Measurements from ENCODE around the gene PCOLCE2.

PCOLCE2 gene

DNA sequence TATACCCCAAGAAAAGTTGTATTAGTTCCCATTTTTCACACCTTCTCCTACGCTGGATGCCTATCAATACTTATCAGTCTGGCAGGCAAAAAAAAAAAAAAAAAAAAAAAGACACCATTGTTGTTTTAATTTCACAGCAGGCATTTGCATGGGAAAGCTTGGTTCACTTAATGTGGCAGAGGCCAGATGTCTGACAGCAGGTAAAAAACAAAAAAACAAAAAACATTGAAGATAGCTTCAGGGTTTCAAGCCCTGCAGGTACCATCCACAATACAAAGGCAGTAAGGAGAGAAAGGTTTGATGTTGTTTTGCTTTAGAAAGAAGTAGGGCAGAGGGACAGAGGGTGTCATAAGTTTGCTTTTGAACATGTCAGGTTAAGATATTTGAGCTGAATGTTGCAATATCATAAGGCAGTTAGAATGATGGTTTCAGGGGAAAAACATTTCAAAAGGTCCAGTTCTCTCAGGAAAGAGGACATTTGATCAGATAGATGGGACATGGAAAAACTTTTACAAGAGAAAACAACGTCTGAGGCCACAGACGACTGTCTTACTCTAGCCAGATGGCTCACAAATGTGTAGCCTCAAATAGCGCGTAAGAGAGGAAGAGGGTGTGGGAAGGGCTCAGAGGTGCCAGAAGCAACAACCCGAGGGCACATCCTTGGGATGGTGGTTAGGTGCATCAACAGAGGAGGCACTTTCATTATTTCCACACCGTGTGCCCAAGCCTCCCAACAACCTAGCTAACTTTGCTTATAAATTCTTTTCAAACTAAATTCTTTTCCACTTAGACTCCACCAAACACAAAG, 25.7 kb downstream of the PCOLCE2 start:
- H3K27me3 Mint-ChIP-seq, result peaks cover 10% of the 10 kb centered on the region
- no peaks in the 10 kb centered on the region for H3K9me3 Mint-ChIP-seq (ENCODE audit: low read depth)
- H3K27ac Mint-ChIP-seq, result no peak overlapping the region
- no peaks in the 10 kb centered on the region for H3K4me1 Mint-ChIP-seq (ENCODE audit: low read depth)
- H3K36me3 Mint-ChIP-seq, result no peaks in the 10 kb centered on the region
- no peak overlapping the region for H3K4me3 Mint-ChIP-seq

GRCh38 chr3:142861926-142862325, 27.0 kb downstream of the PCOLCE2 start:
- Mint-ChIP-seq H3K27ac (no peak overlapping the region), H3K36me3 (no peaks in the 10 kb centered on the region), H3K4me3 (no peak overlapping the region), H3K27me3 (peaks cover 10% of the 10 kb centered on the region), H3K9me3 (ENCODE audit: low read depth) (no peaks in the 10 kb centered on the region), H3K4me1 (ENCODE audit: low read depth) (no peaks in the 10 kb centered on the region)

DNA sequence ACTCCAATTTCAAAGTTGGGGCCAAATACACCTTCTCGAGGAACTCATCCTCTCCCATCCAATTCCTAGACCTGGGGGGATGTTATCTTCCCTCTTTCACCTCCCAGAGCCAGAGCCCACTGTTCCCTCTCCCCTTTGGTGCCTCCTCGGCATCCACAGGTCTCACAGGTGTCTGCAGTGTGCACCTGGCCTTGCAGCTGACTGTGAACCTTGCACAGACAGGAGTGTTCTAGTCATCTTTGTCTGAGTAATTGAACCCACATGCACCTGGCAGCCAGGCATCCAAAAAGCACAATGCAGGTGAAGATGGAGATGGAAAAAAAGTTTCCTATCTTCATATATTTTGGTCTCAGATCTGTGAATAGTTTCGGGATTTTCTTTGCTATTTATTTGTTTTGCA, 30.8 kb downstream of the PCOLCE2 start:
- no peaks in the 10 kb centered on the region for H3K36me3 Mint-ChIP-seq
- H3K4me3 Mint-ChIP-seq, result no peak overlapping the region
- H3K27me3 Mint-ChIP-seq, result peaks cover 10% of the 10 kb centered on the region
- H3K27ac Mint-ChIP-seq, result no peak overlapping the region
- no peaks in the 10 kb centered on the region for H3K9me3 Mint-ChIP-seq (ENCODE audit: low read depth)
- H3K4me1 Mint-ChIP-seq (ENCODE audit: low read depth), result no peaks in the 10 kb centered on the region

DNA sequence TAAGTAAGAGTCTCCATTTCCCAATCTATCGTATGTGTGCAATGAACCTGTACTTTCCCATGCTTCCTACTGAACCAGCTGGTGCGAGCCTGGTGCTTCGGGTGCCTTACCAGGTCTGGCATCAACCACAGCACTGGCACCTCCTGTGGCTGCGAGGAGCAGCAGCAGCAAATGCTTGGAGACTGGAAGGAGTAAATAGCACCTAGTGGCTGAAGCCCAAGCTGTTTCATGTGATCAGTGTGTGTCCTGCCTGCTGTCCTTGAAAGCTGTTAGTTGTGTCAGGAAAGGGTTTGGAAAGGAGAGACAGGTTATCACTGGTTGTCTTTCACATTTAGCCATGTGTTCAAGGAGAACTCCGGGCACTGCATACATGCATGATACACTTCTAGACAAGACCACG, 31.8 kb downstream of the PCOLCE2 start:
- Mint-ChIP-seq H3K9me3 (ENCODE audit: low read depth) (no peaks in the 10 kb centered on the region), H3K27me3 (peaks cover 7% of the 10 kb centered on the region), H3K27ac (no peak overlapping the region), H3K4me3 (no peak overlapping the region), H3K36me3 (no peaks in the 10 kb centered on the region), H3K4me1 (ENCODE audit: low read depth) (no peaks in the 10 kb centered on the region)

DNA sequence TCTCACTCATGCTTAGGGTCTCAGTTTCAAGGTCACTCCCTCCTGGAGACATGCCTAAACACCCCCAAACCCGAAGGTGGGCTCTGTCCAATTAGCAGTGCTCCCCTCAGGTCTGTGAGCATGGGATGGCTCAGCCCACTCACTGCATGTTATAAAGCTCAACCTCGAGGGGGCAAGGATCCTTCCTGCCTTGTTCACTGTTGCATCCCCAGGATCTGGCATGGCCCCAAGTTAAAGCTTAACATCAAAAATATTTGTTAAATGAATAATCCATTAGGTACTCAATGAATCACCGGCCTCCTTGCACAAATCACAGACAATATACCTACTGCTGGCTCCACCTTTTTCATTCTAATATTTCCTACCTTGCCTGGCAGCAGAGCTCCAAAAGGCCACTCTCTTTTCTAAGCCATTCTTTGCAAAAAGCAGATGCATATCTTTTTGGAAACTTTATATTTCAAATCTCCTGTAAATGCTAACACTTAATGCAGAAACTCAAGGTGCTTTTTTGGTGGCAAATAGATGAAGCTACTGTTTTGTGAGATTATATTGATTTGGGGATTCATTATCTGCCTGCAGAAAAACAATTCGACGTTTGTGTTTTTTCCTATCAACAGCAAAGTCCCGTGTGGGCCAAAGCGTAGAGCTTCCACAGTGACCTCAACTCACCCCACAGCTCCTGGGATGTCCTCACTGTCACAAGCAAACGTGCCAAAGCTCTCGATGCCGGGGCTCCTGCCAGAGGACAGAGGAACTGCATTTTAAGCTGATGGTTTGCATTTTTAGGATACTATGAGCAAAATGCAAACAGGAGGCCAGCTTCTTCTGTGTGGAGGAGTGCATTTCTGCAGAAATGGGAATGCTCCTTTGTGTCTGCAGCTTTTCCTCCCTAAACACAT, 35.4 kb downstream of the PCOLCE2 start:
- Mint-ChIP-seq H3K4me1 (ENCODE audit: low read depth) (no peaks in the 10 kb centered on the region), H3K27ac (no peak overlapping the region), H3K9me3 (ENCODE audit: low read depth) (no peaks in the 10 kb centered on the region), H3K27me3 (peaks cover 3% of the 10 kb centered on the region), H3K4me3 (no peak overlapping the region), H3K36me3 (no peaks in the 10 kb centered on the region)

DNA sequence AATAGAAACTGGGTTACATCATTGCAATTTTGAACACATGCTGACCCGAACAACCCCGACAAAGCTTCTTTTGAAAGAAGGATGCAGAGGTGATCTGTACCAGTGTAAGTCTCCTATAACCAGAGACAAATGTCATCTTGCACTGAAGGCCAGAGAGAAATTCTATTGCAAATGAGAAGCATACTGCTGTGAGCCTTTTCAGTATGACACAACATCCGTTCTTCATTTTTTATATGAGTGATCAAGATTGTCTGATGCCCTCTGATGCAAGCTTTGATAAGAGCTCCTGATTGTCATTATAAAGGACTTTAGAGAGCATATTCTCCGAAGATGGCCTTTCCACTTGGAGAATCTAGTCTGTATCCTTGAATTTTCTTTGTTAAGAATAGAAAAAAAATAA, 36.9 kb downstream of the PCOLCE2 start:
- Mint-ChIP-seq H3K36me3 (no peaks in the 10 kb centered on the region), H3K4me3 (no peak overlapping the region), H3K4me1 (ENCODE audit: low read depth) (no peaks in the 10 kb centered on the region), H3K9me3 (ENCODE audit: low read depth) (no peaks in the 10 kb centered on the region), H3K27me3 (peaks cover 8% of the 10 kb centered on the region), H3K27ac (no peak overlapping the region)

GRCh38 chr3:142850395-142851023, 38.4 kb downstream of the PCOLCE2 start:
- Mint-ChIP-seq H3K4me3 (no peak overlapping the region), H3K9me3 (ENCODE audit: low read depth) (no peaks in the 10 kb centered on the region), H3K27me3 (peaks cover 8% of the 10 kb centered on the region), H3K36me3 (no peaks in the 10 kb centered on the region), H3K4me1 (ENCODE audit: low read depth) (no peaks in the 10 kb centered on the region), H3K27ac (no peak overlapping the region)

- H3K27ac Mint-ChIP-seq, result no peak overlapping the region
- no peaks in the 10 kb centered on the region for H3K9me3 Mint-ChIP-seq (ENCODE audit: low read depth)
- H3K27me3 Mint-ChIP-seq, result peaks cover 8% of the 10 kb centered on the region
- H3K36me3 Mint-ChIP-seq, result no peaks in the 10 kb centered on the region
- no peak overlapping the region for H3K4me3 Mint-ChIP-seq
- no peaks in the 10 kb centered on the region for H3K4me1 Mint-ChIP-seq (ENCODE audit: low read depth)
These were observed 39.7 kb downstream of the PCOLCE2 start for GRCh38 chr3:142849148-142849547.

GRCh38 chr3:142846779-142847577, 41.9 kb downstream of the PCOLCE2 start:
- H3K36me3 Mint-ChIP-seq, result no peaks in the 10 kb centered on the region
- no peaks in the 10 kb centered on the region for H3K9me3 Mint-ChIP-seq (ENCODE audit: low read depth)
- H3K27me3 Mint-ChIP-seq, result peaks cover 8% of the 10 kb centered on the region
- no peak overlapping the region for H3K27ac Mint-ChIP-seq
- H3K4me1 Mint-ChIP-seq (ENCODE audit: low read depth), result no peaks in the 10 kb centered on the region
- no peak overlapping the region for H3K4me3 Mint-ChIP-seq

- no peak overlapping the region for H3K27ac Mint-ChIP-seq
- peaks cover 9% of the 10 kb centered on the region for H3K27me3 Mint-ChIP-seq
- no peaks in the 10 kb centered on the region for H3K9me3 Mint-ChIP-seq (ENCODE audit: low read depth)
- H3K36me3 Mint-ChIP-seq, result no peaks in the 10 kb centered on the region
- H3K4me1 Mint-ChIP-seq (ENCODE audit: low read depth), result no peaks in the 10 kb centered on the region
- no peak overlapping the region for H3K4me3 Mint-ChIP-seq
These were observed 44.4 kb downstream of the PCOLCE2 start for GRCh38 chr3:142844339-142844977.

DNA sequence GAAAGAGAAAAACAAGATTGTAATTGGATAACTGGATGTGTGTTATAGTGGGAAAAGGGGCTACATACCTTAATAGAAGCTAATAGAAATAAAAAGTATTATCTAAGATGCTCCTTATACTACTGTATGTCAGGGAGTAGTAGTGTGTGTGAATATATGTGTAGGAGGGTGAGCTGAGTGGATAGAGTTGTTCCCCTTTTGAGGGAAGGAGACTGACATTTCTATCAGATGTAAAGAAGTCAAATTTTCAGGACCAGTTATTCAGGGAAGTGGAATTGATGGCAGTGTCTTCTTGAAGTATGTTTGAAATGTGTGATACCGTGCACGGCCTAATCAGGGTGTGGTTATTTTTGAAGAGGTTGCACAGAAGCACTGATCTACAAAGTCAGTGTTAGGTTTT, 49.1 kb downstream of the PCOLCE2 start:
- no peaks in the 10 kb centered on the region for H3K9me3 Mint-ChIP-seq (ENCODE audit: low read depth)
- no peak overlapping the region for H3K4me3 Mint-ChIP-seq
- peaks cover 7% of the 10 kb centered on the region for H3K27me3 Mint-ChIP-seq
- H3K36me3 Mint-ChIP-seq, result no peaks in the 10 kb centered on the region
- no peak overlapping the region for H3K27ac Mint-ChIP-seq
- H3K4me1 Mint-ChIP-seq (ENCODE audit: low read depth), result no peaks in the 10 kb centered on the region

GRCh38 chr3:142837526-142837925, 51.4 kb downstream of the PCOLCE2 start:
- H3K27ac Mint-ChIP-seq, result no peak overlapping the region
- peaks cover 7% of the 10 kb centered on the region for H3K27me3 Mint-ChIP-seq
- no peaks in the 10 kb centered on the region for H3K36me3 Mint-ChIP-seq
- H3K4me3 Mint-ChIP-seq, result no peak overlapping the region
- no peaks in the 10 kb centered on the region for H3K9me3 Mint-ChIP-seq (ENCODE audit: low read depth)
- no peaks in the 10 kb centered on the region for H3K4me1 Mint-ChIP-seq (ENCODE audit: low read depth)

- Mint-ChIP-seq H3K36me3 (no peaks in the 10 kb centered on the region), H3K4me1 (ENCODE audit: low read depth) (no peaks in the 10 kb centered on the region), H3K4me3 (no peak overlapping the region), H3K27me3 (peaks cover 4% of the 10 kb centered on the region), H3K9me3 (ENCODE audit: low read depth) (no peaks in the 10 kb centered on the region), H3K27ac (no peak overlapping the region)
These were observed 60.1 kb downstream of the PCOLCE2 start for GRCh38 chr3:142828703-142829305.

DNA sequence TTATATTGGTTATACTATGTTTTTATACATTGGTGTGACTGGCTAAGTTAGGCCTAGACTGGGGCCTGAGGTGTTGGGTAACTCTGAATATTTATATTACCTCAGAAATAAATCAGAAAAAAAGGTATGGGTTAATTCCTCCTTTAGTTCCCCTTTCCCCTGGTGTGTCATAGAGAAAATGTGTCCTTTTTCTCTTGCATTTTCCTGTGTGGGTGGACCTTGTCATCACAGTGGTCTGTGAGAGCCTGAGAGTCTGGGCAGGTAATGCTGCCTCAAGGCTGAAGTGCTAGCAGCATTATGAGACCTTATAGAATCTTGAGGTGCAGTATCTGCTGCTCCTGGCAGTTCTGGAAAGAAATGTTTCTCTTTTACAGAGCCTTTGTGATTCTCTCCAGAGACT, 69.7 kb downstream of the PCOLCE2 start:
- Mint-ChIP-seq H3K36me3 (no peaks in the 10 kb centered on the region), H3K27ac (no peak overlapping the region), H3K4me3 (no peak overlapping the region), H3K27me3 (no peaks in the 10 kb centered on the region), H3K4me1 (ENCODE audit: low read depth) (no peaks in the 10 kb centered on the region), H3K9me3 (ENCODE audit: low read depth) (no peaks in the 10 kb centered on the region)
